CD1c-positive myeloid dendritic cell (primary cell): ENCODE results near the gene PCDH9.
"Not testable (repeated sequence)": the region's sequence is repeated elsewhere in the genome, so short reads cannot be mapped to it uniquely, and the experiment has no call there.

Source experiments
- DNase-seq: peaks from one replicate; pipeline ENCODE4 v3.0.0-alpha.2; 2016; ENCODE audit errors: extremely low spot score

The PCDH9 gene

DNA sequence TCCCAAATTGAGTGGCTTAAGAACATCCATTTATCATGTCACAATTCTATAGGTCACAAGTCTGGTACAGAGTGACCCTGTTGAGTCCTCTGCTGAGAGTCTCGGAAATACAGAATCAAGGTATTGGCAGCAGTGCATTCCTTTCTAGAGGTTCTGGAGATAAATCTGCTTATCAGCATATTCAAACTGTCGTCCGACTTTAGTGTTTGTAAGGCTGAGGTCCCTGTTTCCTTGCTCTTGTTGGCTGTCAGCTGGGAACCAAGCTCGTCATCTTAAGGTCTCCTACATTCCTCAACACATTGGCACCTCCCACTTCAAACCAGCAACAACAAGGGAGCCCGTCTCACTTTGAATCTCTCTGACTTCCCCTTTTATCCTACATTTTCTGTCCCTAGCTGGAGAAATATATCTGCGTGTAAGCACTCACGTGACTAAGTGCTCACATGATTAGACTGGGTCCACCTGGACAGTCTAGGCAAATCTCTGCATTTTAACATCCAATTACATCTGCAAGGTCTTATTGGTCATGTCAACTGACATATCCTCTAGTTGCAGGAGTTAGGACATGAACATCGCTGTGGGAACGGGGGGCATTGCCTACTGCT is 886.8 kb downstream of the PCDH9 start:
- no peak for DNase-seq

- no peak for DNase-seq
These were observed 888.3 kb downstream of the PCDH9 start for GRCh38 chr13:66341635-66342377.

GRCh38 chr13:66339214-66339613 is 890.9 kb downstream of the PCDH9 start:
- DNase-seq: no peak

- DNase-seq: no peak
These were observed 891.6 kb downstream of the PCDH9 start for GRCh38 chr13:66338542-66338941.

GRCh38 chr13:66335626-66336025 is 894.5 kb downstream of the PCDH9 start:
- DNase-seq: no peak

DNA sequence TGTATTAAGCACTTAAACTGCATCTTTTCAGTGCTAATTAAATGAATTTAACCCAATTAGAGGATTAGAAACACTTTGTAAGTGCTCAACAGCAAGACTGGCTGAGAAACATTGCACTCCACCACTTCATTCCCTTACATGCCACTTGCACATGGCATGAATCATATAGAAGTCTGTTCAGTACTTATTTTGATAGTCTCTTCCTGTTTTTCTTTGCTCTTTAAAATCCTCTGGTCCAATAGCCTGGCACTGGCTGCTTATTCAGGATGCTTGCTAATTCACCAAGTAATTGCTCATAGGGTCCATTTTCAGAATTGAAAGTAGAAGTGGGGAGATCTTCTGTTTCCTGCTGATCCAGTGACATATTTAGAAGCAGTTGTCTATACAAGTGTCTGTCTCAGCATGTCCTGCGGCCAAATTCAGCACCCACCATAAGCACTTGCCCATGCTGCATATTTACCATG is 900.1 kb downstream of the PCDH9 start:
- no peak for DNase-seq

DNA sequence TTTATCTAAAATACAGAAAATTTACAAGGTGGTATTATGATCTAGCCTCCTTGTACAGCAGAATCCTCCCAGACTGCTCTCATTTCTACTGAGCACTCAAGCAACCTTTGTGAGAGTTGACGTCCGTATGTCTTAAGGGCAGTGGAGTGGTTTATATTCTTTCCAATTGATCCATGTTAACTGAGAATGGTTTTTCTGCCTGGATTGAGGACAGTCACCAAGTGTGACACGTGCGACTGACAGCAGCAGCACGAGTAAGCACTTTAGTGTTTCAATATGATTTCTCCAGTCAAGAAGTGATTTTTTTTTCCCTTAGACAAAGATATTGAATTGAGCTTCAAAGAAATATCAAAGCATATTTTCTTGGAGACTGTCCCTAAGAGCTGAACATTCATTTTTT is 901.7 kb downstream of the PCDH9 start:
- no peak for DNase-seq

- no peak for DNase-seq
These were observed 906.3 kb downstream of the PCDH9 start for GRCh38 chr13:66323745-66324347.

GRCh38 chr13:66322936-66323335 is 907.2 kb downstream of the PCDH9 start:
- DNase-seq: no peak

DNA sequence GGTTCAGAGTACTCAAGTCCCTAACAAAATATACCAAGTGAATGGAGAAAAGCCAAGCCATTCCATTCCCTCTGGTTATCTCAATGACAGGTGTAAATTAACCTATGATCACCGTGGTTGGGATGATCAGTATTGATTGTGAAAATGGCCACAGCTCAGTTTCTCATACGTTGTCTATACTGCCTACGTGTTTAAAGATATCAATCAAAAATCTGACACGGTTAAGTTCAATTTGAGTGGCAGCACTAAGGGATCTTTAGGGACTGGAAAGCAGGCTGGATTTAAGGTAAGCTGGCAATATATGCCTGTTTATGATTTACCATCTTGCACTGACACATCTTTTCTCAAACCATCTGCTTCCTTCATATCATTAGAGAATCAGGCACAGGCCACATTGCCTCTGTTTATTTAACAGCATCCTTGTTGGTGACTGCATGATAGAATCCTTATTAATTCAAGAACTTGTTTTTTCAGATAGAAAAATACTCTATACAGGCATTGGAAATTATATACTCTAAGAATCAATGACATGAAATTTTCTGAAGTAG is 907.9 kb downstream of the PCDH9 start:
- no peak for DNase-seq

- no peak for DNase-seq
These were observed 915.2 kb downstream of the PCDH9 start for GRCh38 chr13:66314911-66315310.

- no peak for DNase-seq
These were observed 916.7 kb downstream of the PCDH9 start for GRCh38 chr13:66313413-66313812.

GRCh38 chr13:66312312-66313087 is 917.6 kb downstream of the PCDH9 start:
- no peak for DNase-seq

- DNase-seq: no peak
These were observed 924.0 kb downstream of the PCDH9 start for GRCh38 chr13:66305961-66306617.

- DNase-seq: no peak
These were observed 928.7 kb downstream of the PCDH9 start for GRCh38 chr13:66301482-66301881.

GRCh38 chr13:66301006-66301405 is 929.1 kb downstream of the PCDH9 start:
- no peak for DNase-seq

- no peak for DNase-seq
These were observed 933.3 kb downstream of the PCDH9 start for GRCh38 chr13:66296875-66297274.

DNA sequence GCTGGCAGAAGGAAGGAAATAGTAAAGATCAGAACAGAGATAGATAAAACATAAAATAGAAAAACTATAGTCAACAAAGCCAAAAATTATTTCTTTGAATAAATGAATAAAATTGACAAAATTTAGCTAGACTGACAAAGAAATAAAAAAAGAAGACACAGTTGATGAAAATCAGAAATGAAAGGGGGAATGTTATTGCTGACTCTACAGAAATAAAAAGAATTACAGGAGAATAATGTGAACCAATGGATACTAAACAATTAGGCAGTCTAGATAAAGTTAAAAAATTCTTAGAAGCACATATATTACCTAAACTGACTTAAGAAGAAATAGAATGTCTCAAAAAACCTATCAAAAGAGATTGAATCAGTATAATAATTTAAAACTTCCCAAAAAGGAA is 933.8 kb downstream of the PCDH9 start:
- DNase-seq: no peak

- DNase-seq: not testable (repeated sequence)
These were observed 943.3 kb downstream of the PCDH9 start for GRCh38 chr13:66286806-66287205.

GRCh38 chr13:66275416-66275815 is 954.7 kb downstream of the PCDH9 start:
- DNase-seq: no peak

DNA sequence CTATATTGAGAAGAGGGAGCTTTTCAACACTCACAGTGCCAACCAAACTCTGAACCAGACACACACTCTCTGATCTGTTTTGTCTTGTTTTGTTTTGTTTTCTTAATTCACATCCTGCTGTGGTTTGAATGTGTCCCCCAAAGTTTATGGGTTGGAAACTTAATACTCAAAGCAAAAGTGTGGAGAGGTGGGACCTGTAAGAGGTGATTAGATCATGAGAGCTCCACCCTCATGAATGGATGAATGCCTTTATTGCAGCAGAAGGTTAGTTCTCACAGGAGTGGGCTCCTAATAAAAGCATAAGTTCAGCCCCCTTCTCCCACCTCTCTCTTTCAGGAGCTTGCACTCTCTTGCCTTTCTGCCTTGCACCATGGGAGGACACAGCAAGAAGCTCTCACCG is 957.1 kb downstream of the PCDH9 start:
- no peak for DNase-seq

- DNase-seq: no peak
These were observed 963.4 kb downstream of the PCDH9 start for GRCh38 chr13:66266761-66267160.
